Brain pericyte (primary cell): Measurements from ENCODE around the gene GFM1.

Source experiments
- DNase-seq: peaks from one replicate; pipeline ENCODE4 v3.0.0-alpha.2; 2012; ENCODE audit warnings: low read depth, low spot score

GFM1 gene

DNA sequence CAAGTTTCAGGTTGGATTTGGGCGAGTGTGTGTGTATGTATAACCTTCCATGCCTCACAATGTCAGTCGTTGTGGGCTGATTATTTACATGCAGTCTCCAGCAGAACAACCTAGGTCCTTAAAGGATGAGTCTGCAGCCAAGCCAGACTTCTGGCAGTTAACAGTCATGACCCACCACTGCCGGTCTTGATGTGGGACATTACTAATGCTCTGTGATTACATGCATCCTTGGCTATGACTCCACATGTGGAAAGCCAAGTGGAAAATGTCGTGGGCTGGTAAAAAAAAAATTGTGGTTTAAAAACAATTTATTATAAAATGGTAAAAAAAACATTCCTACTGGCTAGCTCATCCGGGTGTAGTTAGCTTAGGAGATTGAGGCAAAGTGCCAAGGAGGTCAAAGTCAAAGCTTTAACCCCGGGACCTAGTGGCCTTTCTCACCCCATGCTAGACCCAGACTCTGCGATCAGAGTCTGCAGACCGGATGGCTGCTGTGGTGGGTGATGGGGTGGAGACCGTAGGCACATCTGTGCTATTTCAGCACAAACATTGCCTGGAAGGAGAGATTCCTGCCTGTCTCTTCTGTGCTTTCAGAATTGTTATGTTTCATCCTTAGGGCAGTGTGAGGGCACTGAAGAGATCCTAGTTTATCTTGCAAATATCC is 81.2 kb downstream of the GFM1 start:
- DNase-seq = peak; percentile 75

DNA sequence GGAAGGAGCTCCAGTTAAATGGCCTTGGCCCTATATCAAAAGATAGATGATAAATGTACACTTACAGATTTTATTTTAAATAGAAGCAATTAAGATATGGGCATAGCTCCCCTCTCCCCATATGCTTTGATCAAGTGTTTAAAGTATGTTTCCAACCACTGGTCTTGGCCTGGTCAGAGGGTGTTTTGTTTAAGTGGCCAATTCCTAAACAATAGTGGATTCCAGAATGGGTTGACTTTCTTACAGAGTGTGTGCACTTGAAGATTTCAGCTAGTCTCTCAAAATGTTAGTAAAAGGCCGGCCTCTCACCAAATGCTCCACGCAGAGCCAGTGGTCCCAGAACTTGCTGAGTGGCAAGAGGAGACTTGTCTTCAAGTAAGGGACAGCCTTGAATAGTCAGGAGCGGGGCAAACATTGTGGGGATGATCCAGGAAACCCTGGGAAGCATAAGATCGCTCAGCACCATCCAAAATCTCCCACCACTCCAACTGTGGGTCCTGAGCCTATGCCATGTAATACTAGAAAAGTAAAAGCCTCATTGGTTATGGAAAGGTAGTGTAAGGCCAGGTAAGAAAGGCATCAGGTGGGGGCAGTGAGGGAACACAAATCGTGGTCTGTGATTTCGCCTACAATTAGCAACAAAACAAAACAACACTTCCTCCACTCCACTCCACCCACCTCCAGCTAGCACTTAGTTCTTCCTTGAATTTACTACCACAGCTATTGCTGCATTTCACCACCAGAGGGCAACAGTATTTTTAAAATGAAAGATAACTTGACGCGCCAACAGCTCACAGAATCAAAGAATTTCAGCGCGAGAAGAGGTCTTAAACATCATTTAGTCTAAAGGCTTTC is 83.1 kb downstream of the GFM1 start:
- DNase-seq = no peak

DNA sequence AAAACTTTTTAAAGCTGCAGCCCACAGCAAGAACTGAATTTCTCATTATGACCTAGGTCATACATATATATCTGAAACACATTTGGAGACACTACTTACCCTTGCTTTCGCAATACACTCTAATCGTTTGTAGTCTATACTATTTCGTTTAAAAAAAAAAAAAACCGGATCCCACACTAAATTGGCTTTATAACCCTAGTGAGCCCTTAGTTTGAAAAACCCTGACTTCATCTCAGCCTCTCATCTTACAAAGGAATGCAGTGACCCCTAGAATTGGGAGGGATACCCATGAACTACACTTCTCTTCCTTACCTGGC is 83.7 kb downstream of the GFM1 start:
- no peak for DNase-seq

DNA sequence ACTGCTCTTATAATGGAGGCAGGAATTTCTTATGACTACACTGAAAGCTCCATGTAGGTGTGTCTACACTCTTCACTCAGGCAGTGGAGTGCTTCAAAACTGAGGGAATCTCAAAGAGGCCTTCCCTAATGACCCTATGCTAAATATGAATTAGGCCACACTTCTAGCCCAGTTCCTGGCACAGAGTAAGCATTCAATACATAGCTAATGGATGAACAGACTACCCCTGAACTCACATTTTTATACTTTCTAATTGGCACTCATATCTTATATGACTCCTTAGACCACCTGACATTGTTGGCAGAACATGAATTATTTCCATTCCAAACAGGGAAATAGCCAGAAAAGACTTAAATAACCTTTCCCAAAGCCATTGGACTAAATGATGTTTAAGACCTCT is 84.5 kb downstream of the GFM1 start:
- no peak for DNase-seq

DNA sequence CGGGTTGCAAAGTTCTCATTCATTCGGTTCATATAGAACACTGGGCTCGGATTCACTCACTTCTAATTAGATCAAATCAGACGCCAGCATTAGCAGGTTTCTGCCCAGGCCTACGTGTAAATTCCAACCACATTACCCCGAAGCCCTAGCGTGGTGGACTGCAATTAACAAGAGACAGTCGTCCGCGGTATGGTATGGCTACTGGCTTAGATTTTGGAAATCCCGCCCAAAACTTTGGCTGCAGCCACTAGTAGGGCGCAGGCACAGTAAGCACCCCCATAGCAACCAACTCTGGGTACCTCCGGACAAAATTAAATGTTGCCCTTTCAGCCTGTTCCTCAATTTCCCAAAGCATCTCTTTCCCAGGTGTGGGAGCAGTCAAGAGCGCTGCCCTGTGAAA is 87.2 kb downstream of the GFM1 start:
- DNase-seq = no peak

DNA sequence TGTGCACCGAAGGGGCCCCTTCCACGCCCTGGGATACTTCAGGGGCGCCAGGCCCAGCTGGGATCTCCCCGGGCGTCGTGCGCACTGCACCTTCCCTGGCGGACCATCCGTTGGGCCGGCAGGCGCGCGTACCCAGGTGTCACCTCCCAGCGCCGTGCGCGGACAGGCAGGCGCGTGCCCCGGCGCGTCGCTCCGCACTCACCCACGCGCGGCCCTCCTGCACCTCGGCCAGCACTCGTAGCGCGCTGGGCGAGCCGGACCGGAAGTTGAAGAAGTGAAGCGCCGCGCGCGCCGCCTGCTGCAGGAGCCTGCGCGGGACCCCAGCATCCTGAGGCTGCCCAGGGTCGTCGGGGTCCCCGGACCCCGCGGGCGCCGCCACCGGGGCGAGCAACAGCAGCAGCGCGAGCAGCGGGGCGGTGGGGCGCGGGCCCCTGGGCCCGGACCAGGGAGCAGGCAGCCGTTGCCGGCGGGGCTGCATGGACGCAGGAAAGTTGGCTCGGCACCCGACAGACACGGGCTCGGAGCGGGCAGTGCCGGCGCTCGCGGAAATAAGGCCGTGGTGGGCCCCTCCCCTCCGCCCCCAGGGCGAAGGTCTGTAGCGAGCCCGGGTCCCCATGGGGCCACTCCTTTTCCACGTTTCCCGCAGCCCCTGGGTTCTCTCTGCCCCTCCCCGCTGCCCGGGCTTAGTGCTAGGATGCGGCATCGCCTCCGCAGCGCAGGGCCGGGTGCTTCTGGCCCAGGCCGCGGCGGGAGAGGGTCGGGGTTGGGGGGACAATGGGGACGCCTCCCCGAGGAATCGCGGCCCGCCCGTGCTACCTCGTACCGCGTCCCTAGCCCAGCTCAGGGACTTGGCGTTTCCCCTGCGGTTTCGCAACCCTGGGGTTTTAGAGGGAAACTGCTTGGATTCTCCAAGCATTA is 87.9 kb downstream of the GFM1 start, which contains the start of gene RARRES1:
Gene RARRES1, minus strand, starts transcription at position 520 of the 918 bp plus-strand sequence. Its CDS starts 42 bp downstream, at position 478.
- no peak for DNase-seq

DNA sequence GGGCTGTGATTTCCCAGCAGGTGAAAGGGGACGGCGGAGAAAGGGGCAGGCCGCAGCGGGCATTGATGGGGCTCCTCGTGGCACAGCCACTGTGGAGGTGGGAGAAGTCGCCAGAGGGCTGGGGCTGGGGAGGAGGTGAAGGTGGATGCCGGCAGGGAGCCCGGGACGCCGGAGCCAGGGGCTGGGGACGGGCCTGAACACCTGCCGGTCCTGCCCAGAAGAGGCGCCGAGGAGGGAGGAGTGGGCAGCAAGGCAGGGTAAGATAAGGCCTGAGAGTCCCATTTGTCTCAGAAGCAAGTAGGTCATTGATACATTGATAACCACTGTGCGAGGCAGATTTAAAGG is 88.5 kb downstream of the GFM1 start:
- no peak for DNase-seq

DNA sequence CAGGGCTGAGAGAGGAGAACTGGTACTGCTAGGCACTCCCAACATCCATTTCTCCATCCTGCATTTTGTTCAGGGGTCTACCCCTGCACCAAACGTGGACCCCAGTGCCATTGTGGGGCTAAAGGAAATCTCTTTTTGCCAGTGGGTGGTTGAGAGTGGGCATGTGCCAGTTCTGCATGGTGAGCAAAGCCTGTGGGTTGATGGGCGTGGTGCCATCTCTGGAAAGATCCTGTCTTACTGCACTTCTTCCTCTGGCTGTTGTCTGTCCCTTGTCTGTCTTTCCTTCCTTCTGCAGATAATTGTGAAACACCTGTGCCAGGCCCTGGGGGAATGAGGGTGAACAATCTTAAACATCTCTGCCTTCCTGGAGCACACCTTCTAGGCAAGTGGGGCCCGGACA is 89.3 kb downstream of the GFM1 start:
- no peak for DNase-seq

DNA sequence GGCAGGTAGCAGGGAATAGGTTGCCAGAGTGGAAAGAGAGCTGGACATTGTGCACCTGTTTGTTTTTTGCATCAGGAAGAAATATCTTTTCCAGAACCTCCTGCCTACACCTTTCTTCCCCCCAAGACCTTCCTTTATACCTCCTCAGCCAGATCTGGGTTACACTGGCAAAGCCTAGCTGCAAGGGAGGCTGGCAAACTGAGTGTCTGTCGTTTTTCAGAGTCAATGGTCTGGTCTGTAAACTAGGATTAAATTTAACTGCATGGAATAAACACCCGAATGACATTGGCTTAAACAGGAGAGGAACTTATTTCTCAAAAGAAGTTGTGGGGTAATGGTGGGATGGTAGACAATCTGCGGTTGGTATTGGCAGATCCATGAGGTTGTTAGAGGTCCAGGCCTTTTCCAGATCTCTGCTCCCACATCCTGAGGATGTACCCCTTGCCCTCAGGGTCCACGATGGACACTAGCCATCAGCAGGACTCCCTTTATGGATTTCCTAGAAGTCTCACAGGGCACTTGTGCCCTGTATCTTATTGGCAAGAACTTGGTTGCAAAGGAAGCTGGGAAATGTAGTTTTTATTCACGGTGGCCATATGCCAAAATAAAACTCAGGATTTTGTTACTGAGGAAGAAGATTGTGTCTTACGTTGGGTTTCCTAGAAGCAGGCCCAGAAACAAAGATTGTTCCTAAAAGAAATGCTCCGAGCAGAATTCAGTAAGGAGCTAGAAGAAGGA is 91.1 kb downstream of the GFM1 start:
- DNase-seq = no peak

DNA sequence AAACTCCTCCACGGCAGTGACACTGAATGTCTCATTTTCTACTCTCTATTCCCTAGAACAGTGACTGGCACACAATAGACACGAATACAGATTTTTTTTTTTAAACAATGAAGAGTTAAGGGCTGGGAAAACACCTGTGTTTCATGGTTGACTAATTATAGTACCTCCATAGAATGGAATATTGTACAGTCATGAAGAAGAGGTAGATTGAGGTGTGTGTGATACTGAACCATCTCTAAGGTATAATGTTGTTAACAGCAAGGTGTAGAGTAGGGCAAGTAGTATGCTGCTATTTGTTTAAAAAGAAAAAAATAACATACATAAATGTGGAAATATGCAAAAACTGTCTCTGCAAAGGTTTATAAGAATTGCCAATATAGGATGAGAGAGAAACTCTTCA is 93.1 kb downstream of the GFM1 start:
- DNase-seq = no peak

DNA sequence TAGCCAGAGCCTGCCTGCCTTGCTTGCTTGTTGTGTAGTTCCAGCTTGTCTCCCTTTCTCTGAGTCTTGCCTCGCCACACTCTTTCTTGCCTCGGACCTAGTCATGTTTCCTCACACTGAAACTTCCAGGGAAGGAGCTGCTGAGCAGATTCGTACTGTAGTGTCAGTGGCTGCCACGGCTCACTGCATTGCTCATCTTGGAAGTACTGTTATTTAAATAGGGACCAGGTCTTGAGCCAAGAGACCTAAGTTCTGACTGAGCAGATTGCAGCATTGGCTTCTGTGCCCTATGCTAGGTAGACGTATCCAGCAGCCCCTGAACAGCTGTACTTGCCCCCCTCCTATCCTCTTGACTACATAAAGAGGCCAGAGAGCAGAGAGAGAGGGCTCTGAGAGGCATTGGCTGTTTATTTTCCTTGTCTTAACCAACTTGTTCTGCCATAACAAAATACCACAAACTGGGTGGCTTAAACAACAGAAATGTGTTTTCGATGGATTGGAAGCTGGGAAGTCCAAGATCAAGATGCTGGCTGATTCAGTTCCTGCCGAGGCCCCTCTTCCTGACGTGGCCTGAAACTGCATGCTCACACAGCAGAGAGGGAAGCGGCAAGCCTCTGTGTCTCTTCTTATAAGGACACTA is 93.8 kb downstream of the GFM1 start:
- DNase-seq = no peak

DNA sequence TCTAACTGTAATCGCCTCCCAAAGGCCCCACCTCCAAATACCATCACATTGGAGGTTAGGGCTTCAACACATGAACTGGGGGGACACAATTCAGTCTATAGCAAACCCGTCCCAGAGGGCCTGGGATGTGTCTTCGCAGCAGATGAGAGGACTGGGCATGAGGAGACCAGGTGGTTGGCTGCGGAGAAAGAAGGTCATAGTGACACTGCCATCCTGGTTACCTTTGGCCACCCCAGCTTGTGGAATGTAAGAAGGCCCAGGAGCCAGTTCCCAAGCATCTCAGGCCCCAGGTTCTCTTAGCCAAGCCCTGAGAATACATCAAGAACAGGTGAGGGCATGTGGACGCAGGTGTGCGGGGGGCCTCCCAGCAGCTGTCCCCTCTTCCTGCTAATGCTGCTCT is 94.3 kb downstream of the GFM1 start:
- DNase-seq = no peak

DNA sequence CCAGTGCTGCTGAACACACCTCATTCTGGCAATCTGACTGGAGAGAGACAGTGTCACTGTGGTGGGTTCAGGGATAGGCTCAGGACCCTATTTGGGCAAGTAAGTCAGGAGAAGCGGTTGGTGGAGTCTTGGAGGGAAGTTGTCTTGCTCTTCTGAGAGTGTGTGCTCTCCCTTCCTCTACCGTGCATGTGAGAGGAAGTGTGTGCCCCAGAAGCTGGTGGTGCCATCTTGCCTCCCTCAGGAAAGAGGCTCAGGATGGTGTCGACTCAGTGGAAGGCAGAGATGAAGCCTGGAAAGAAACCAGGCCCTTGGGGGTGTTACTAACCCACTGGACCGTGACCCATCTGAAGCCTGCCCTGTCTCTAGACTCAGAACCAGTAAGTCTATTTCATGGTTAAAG is 94.8 kb downstream of the GFM1 start:
- no peak for DNase-seq

DNA sequence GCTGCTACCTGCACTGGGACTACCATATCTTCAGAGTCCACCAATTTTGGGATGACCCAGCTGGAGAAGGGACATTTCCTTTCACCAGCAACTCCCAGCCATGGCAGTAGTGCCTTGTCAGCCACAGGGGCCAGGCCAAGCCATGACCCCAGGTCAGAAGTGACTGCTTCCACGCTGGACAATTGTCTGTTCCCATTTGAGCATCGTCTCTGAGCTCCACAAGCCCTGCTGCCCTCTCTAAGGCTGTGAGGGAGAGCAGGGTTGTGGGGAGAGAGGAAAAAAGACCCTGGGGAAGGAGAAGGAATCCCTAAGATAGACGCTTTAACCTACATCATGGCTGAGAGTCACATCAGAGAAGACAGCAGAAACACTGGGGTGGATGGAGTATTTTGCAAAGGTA is 95.3 kb downstream of the GFM1 start:
- no peak for DNase-seq
